ENCODE results near the gene SH3GL2.

SH3GL2 gene

GRCh38 chr9:17706347-17706746, 127.5 kb downstream of the SH3GL2 start:
- Histone ChIP-seq H3K4me3 (ENCODE audit: low read depth, low read length) (no peak overlapping the region), H3K27me3 (ENCODE audit: insufficient read depth, low read length) (peaks cover 13% of the 10 kb centered on the region), H3K36me3 (ENCODE audit: insufficient read depth, low read length) (no peaks in the 10 kb centered on the region), H2AFZ (ENCODE audit: low read length, unreplicated experiment) (no peak overlapping the region), H3K79me2 (ENCODE audit: control insufficient read depth, insufficient read depth, low read length, unreplicated experiment) (no peaks in the 10 kb centered on the region), H3K27ac (ENCODE audit: low read depth, low read length) (no peak overlapping the region), H3K4me1 (ENCODE audit: control insufficient read depth, insufficient read depth, low read length, unreplicated experiment) (no peaks in the 10 kb centered on the region)

- Histone ChIP-seq H3K4me1 (ENCODE audit: control insufficient read depth, insufficient read depth, low read length, unreplicated experiment) (no peaks in the 10 kb centered on the region), H3K79me2 (ENCODE audit: control insufficient read depth, insufficient read depth, low read length, unreplicated experiment) (no peaks in the 10 kb centered on the region), H3K27ac (ENCODE audit: low read depth, low read length) (no peak overlapping the region), H3K4me3 (ENCODE audit: low read depth, low read length) (no peak overlapping the region), H3K27me3 (ENCODE audit: insufficient read depth, low read length) (peaks cover 19% of the 10 kb centered on the region; the same call in 1 of the 2 replicates), H3K36me3 (ENCODE audit: insufficient read depth, low read length) (no peaks in the 10 kb centered on the region), H2AFZ (ENCODE audit: low read length, unreplicated experiment) (no peak overlapping the region)
Measured at GRCh38 chr9:17719053-17719452, 140.2 kb downstream of the SH3GL2 start.

- Histone ChIP-seq H3K4me1 (ENCODE audit: control insufficient read depth, insufficient read depth, low read length, unreplicated experiment) (no peaks in the 10 kb centered on the region), H3K79me2 (ENCODE audit: control insufficient read depth, insufficient read depth, low read length, unreplicated experiment) (no peaks in the 10 kb centered on the region), H3K27ac (ENCODE audit: low read depth, low read length) (no peak overlapping the region), H3K27me3 (ENCODE audit: insufficient read depth, low read length) (peaks cover 9% of the 10 kb centered on the region; the same call in 1 of the 2 replicates), H3K4me3 (ENCODE audit: low read depth, low read length) (no peak overlapping the region), H3K36me3 (ENCODE audit: insufficient read depth, low read length) (no peaks in the 10 kb centered on the region), H2AFZ (ENCODE audit: low read length, unreplicated experiment) (no peak overlapping the region)
Measured at GRCh38 chr9:17721954-17722353, 143.1 kb downstream of the SH3GL2 start.

DNA sequence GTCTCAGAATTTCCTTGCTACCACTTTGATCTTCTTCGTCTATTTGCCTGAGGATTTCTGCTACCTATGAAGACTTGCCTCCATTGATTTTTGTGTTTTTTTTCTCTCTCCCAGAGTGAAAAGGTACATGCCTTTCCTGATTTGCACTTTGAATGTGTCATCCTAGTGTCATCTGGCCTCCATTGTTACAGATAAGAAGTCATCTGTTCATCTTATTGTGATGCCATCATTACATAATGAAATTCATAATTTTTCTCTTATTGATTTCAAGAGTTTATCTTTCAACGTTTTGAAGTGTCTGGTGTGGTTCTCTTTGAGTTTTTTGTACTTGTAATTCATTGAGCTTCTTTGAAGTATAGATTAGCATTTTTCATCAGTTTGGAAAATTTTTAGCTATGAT, 144.8 kb downstream of the SH3GL2 start:
- Histone ChIP-seq H3K27me3 (ENCODE audit: insufficient read depth, low read length) (no peaks in the 10 kb centered on the region), H3K4me1 (ENCODE audit: control insufficient read depth, insufficient read depth, low read length, unreplicated experiment) (no peaks in the 10 kb centered on the region), H3K27ac (ENCODE audit: low read depth, low read length) (no peak overlapping the region), H2AFZ (ENCODE audit: low read length, unreplicated experiment) (no peak overlapping the region), H3K79me2 (ENCODE audit: control insufficient read depth, insufficient read depth, low read length, unreplicated experiment) (no peaks in the 10 kb centered on the region), H3K4me3 (ENCODE audit: low read depth, low read length) (no peak overlapping the region), H3K36me3 (ENCODE audit: insufficient read depth, low read length) (no peaks in the 10 kb centered on the region)

DNA sequence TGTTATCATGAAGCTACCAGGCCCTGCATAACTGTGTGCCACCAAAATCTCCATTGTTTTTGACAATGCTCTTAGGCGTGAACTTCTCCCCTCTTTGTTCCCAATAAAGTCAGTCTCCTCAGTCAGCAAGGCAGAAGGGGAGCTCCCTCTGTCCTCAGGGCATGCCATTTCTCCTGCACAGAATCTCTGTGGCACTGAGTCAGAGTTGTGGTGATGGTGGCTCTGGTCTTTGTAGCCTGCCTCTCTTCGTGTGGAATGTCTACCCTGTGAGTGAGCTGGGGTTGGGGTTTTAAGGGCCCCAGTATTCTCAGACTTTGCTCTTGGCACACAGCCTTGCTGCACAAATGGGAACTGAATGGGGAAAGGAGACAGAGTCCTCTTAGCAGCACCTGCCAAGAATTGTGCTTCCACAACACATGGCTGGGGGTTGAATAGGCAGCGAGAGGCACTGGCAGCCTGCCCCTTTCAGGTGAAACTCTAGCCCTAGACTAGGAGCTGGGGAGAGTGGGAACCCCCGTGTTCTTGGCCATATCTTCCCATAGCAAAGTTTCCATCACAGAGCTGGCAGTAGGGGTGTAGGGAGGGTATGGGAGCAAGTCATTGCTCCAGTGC, 146.6 kb downstream of the SH3GL2 start:
- Histone ChIP-seq H3K4me3 (ENCODE audit: low read depth, low read length) (no peak overlapping the region), H3K4me1 (ENCODE audit: control insufficient read depth, insufficient read depth, low read length, unreplicated experiment) (no peaks in the 10 kb centered on the region), H3K36me3 (ENCODE audit: insufficient read depth, low read length) (no peaks in the 10 kb centered on the region), H3K27ac (ENCODE audit: low read depth, low read length) (no peak overlapping the region), H3K27me3 (ENCODE audit: insufficient read depth, low read length) (no peaks in the 10 kb centered on the region; the same call in 1 of the 2 replicates), H3K79me2 (ENCODE audit: control insufficient read depth, insufficient read depth, low read length, unreplicated experiment) (no peaks in the 10 kb centered on the region), H2AFZ (ENCODE audit: low read length, unreplicated experiment) (no peak overlapping the region)

DNA sequence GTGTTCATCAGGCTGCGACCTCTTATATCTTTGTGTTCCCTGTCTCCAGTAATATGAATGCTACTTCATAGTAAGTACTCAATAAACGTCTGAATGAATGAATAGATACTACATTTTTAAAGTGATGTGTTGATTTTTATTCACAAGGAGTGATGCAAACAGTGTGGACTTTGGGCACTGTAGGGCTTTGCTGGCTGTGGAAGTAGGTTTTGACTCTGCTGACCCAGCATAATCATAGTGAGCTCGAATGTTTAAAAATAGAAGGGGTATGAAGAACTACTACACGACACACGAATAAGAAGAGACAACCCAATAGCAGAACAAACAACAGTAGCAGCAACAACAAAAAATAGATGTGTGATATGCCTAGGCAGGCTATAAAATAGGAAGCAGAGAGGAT, 147.4 kb downstream of the SH3GL2 start:
- Histone ChIP-seq H3K27ac (ENCODE audit: low read depth, low read length) (no peak overlapping the region), H3K4me1 (ENCODE audit: control insufficient read depth, insufficient read depth, low read length, unreplicated experiment) (no peaks in the 10 kb centered on the region), H3K27me3 (ENCODE audit: insufficient read depth, low read length) (peaks cover 4% of the 10 kb centered on the region; the same call in 1 of the 2 replicates), H2AFZ (ENCODE audit: low read length, unreplicated experiment) (no peak overlapping the region), H3K79me2 (ENCODE audit: control insufficient read depth, insufficient read depth, low read length, unreplicated experiment) (no peaks in the 10 kb centered on the region), H3K4me3 (ENCODE audit: low read depth, low read length) (no peak overlapping the region), H3K36me3 (ENCODE audit: insufficient read depth, low read length) (no peaks in the 10 kb centered on the region)

DNA sequence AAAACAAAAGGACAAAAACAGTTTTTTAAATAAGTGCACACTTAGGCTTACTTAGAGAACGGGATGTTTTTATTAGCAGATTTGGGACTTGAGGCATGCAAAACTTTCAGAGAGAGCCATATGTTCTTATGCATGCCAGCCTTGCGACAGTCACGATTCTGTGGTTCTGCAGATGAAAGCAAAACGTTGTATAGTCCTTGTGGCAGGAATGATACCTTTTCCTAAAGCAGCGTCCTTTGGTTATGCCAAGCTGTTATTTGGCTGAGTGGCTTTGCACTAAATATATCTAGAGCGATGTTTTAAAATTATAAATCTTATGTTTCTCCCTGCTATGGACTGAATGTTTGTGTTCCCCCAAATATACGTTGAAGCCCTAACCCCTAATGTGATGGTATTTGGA, 152.0 kb downstream of the SH3GL2 start:
- Histone ChIP-seq H3K4me1 (ENCODE audit: control insufficient read depth, insufficient read depth, low read length, unreplicated experiment) (no peaks in the 10 kb centered on the region), H2AFZ (ENCODE audit: low read length, unreplicated experiment) (no peak overlapping the region), H3K27ac (ENCODE audit: low read depth, low read length) (no peak overlapping the region), H3K27me3 (ENCODE audit: insufficient read depth, low read length) (peaks cover 4% of the 10 kb centered on the region; the same call in 1 of the 2 replicates), H3K4me3 (ENCODE audit: low read depth, low read length) (no peak overlapping the region), H3K79me2 (ENCODE audit: control insufficient read depth, insufficient read depth, low read length, unreplicated experiment) (no peaks in the 10 kb centered on the region), H3K36me3 (ENCODE audit: insufficient read depth, low read length) (no peaks in the 10 kb centered on the region)

DNA sequence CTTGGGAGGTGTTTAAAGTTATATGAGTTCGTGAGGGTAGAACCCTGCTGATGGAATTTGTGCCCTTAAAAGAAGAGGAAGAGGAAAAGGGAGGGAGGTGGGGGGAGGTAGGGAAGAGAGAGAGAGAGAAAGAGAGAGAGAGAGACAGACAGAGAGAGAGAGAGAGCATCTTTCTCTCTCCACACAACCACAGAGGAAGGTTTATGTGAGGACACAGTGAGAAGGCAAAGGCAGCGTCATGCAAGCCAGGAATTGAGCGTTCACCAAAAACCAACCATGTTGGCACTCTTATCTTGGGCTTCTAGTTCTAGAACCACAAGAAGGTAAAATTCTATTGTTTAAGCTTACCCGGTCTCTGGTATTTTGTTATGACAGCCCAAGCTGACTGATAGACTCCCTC, 152.4 kb downstream of the SH3GL2 start:
- Histone ChIP-seq H3K36me3 (ENCODE audit: insufficient read depth, low read length) (no peaks in the 10 kb centered on the region), H3K79me2 (ENCODE audit: control insufficient read depth, insufficient read depth, low read length, unreplicated experiment) (no peaks in the 10 kb centered on the region), H3K27me3 (ENCODE audit: insufficient read depth, low read length) (peaks cover 4% of the 10 kb centered on the region; the same call in 1 of the 2 replicates), H3K27ac (ENCODE audit: low read depth, low read length) (no peak overlapping the region), H3K4me3 (ENCODE audit: low read depth, low read length) (no peak overlapping the region), H3K4me1 (ENCODE audit: control insufficient read depth, insufficient read depth, low read length, unreplicated experiment) (no peaks in the 10 kb centered on the region), H2AFZ (ENCODE audit: low read length, unreplicated experiment) (no peak overlapping the region)

- no peak overlapping the region for H3K27ac ChIP-seq (ENCODE audit: low read depth, low read length)
- H3K4me1 ChIP-seq (ENCODE audit: control insufficient read depth, insufficient read depth, low read length, unreplicated experiment) = no peaks in the 10 kb centered on the region
- peaks cover 4% of the 10 kb centered on the region; the same call in 1 of the 2 replicates for H3K27me3 ChIP-seq (ENCODE audit: insufficient read depth, low read length)
Measured at GRCh38 chr9:17734674-17735073, 155.8 kb downstream of the SH3GL2 start.

GRCh38 chr9:17735859-17736258, 157.0 kb downstream of the SH3GL2 start:
- H3K36me3 ChIP-seq (ENCODE audit: insufficient read depth, low read length) = no peaks in the 10 kb centered on the region

More at GRCh38 chr9:17734674-17735073, 155.8 kb downstream of the SH3GL2 start:
- no peaks in the 10 kb centered on the region for H3K36me3 ChIP-seq (ENCODE audit: insufficient read depth, low read length)
- H2AFZ ChIP-seq (ENCODE audit: low read length, unreplicated experiment) = no peak overlapping the region
- no peak overlapping the region for H3K4me3 ChIP-seq (ENCODE audit: low read depth, low read length)
- no peaks in the 10 kb centered on the region for H3K79me2 ChIP-seq (ENCODE audit: control insufficient read depth, insufficient read depth, low read length, unreplicated experiment)

GRCh38 chr9:17739022-17739421, 160.2 kb downstream of the SH3GL2 start:
- Histone ChIP-seq H3K4me3 (ENCODE audit: low read depth, low read length) (no peak overlapping the region), H3K27me3 (ENCODE audit: insufficient read depth, low read length) (no peaks in the 10 kb centered on the region; the same call in 1 of the 2 replicates), H2AFZ (ENCODE audit: low read length, unreplicated experiment) (no peak overlapping the region), H3K27ac (ENCODE audit: low read depth, low read length) (no peak overlapping the region), H3K4me1 (ENCODE audit: control insufficient read depth, insufficient read depth, low read length, unreplicated experiment) (no peaks in the 10 kb centered on the region), H3K36me3 (ENCODE audit: insufficient read depth, low read length) (no peaks in the 10 kb centered on the region), H3K79me2 (ENCODE audit: control insufficient read depth, insufficient read depth, low read length, unreplicated experiment) (no peaks in the 10 kb centered on the region)

More at GRCh38 chr9:17735859-17736258, 157.0 kb downstream of the SH3GL2 start:
- H3K27me3 ChIP-seq (ENCODE audit: insufficient read depth, low read length) = peaks cover under 1% of the 10 kb centered on the region; the same call in 1 of the 2 replicates
- H3K4me1 ChIP-seq (ENCODE audit: control insufficient read depth, insufficient read depth, low read length, unreplicated experiment) = no peaks in the 10 kb centered on the region
- H3K79me2 ChIP-seq (ENCODE audit: control insufficient read depth, insufficient read depth, low read length, unreplicated experiment) = no peaks in the 10 kb centered on the region
- H2AFZ ChIP-seq (ENCODE audit: low read length, unreplicated experiment) = no peak overlapping the region
- H3K4me3 ChIP-seq (ENCODE audit: low read depth, low read length) = no peak overlapping the region
- H3K27ac ChIP-seq (ENCODE audit: low read depth, low read length) = no peak overlapping the region

Measured in ACC112 (cell line).